LNCaP clone FGC (cell line): Measurements from ENCODE around the gene CCDC12.

Experiments
- DNase-seq: peaks from one replicate; pipeline ENCODE4 v3.0.0-alpha.2; 2011; ENCODE audit warnings: low read depth
- H3K4me3 ChIP-seq: 2 replicates; pipeline ENCODE4 v1.5.1; 2011; ENCODE audit warnings: mild to moderate bottlenecking, low read depth, low read length, control low read depth
- TF ChIP-seq, protein P1 (sequence below): IDR thresholded peaks from 2 replicates; pipeline ENCODE4 v1.5.1; 2012; ENCODE audit warnings: mild to moderate bottlenecking; ENCODE audit not compliant: control insufficient read depth, insufficient read depth; ENCODE audit errors: extremely low read depth

The CCDC12 gene

GRCh38 chr3:46926871-46927717 is 49.5 kb downstream of the CCDC12 start:
- TF ChIP-seq, protein P1, sequence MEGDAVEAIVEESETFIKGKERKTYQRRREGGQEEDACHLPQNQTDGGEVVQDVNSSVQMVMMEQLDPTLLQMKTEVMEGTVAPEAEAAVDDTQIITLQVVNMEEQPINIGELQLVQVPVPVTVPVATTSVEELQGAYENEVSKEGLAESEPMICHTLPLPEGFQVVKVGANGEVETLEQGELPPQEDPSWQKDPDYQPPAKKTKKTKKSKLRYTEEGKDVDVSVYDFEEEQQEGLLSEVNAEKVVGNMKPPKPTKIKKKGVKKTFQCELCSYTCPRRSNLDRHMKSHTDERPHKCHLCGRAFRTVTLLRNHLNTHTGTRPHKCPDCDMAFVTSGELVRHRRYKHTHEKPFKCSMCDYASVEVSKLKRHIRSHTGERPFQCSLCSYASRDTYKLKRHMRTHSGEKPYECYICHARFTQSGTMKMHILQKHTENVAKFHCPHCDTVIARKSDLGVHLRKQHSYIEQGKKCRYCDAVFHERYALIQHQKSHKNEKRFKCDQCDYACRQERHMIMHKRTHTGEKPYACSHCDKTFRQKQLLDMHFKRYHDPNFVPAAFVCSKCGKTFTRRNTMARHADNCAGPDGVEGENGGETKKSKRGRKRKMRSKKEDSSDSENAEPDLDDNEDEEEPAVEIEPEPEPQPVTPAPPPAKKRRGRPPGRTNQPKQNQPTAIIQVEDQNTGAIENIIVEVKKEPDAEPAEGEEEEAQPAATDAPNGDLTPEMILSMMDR, result no peak
- DNase-seq, result no peak
- H3K4me3 ChIP-seq, result no peak overlapping the region

- no peak overlapping the region for H3K4me3 ChIP-seq
- TF ChIP-seq, protein P1, result no peak
- DNase-seq, result no peak
These were observed 50.1 kb downstream of the CCDC12 start for GRCh38 chr3:46926447-46926846.

- no peak overlapping the region for H3K4me3 ChIP-seq
- TF ChIP-seq, protein P1, result no peak
- no peak for DNase-seq
These were observed 50.5 kb downstream of the CCDC12 start for GRCh38 chr3:46926039-46926438.

GRCh38 chr3:46925585-46925934 is 51.0 kb downstream of the CCDC12 start:
- TF ChIP-seq, protein P1, result no peak
- no peak for DNase-seq
- no peak overlapping the region for H3K4me3 ChIP-seq

DNA sequence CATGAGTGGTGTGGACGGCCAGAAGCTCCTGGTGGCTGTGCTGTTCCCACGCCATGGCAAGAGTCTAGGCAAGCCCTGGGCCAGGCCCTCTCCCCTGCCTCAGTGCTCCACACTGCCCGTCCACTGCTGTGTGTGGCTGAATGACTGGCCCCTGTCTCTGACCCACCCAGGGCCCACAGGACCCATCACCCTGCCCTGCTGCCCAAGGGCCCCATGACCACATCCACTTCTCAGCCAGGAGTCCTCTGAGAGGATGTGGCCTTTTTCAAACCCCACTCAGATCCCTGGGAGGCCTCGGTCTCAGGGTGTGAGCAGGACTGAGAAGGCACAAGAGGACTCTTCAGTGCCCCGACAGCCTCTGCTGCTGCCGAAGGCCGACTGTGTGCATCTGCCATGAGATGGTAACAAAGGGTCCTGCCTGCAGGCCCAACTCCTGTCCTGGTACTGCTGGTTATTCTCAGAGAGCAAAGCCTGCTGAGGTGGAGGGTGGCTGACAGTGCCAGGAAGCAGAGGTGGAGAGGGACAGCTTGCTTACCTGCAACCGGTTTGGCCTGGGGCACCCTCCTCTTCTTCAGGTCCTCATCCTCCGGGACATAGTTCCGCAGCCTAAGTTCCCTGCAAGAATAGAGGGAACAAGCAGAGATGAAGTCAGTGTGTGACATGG is 51.5 kb downstream of the CCDC12 start:
- DNase-seq, result no peak
- TF ChIP-seq, protein P1, result no peak
- H3K4me3 ChIP-seq, result no peak overlapping the region

GRCh38 chr3:46923559-46924350 is 52.8 kb downstream of the CCDC12 start:
- no peak for DNase-seq
- H3K4me3 ChIP-seq, result no peak overlapping the region
- TF ChIP-seq, protein P1, result peak; percentile 64
